SK-N-SH (cell line): ENCODE data around the gene RNF146. TPM values are rescaled to one million over a fixed set of nuclear protein-coding genes. Genes with fewer than 3 reads are reported as not detected.

Source experiments
- CTCF ChIA-PET: fragments of 300-600, 350-600 bp; formaldehyde crosslinking; extraction: SDS; loops from one replicate; lab custom pipeline; 2021; lab: Yijun Ruan, JAX
- POLR2A ChIA-PET: fragments of 350-600 bp; sonication (Branson Sonifier 250); formaldehyde crosslinking; extraction: SDS; loops from one replicate; lab custom pipeline; 2020; ENCODE audit warnings: antibody characterized with exemption, inconsistent platforms; lab: Yijun Ruan, JAX
- DNase-seq: peaks from one replicate; pipeline ENCODE4 v3.0.0; 2012
- H2AFZ ChIP-seq: fragments of 200-600 bp; sonication (generic); 2 replicates; pipeline ENCODE4 v1.8.1; 2016; ENCODE audit warnings: antibody characterized with exemption, mild to moderate bottlenecking, low read depth
- H3F3A ChIP-seq: fragments of 200-600 bp; sonication (generic); replicated peaks from 2 replicates; pipeline ENCODE3; 2016; ENCODE audit warnings: antibody characterized with exemption, mild to moderate bottlenecking; ENCODE audit not compliant: insufficient read depth
- H3K27ac ChIP-seq, 2 experiments: fragments of 200-500 bp in 1 of 2; fragments of 200-600 bp in 1 of 2; sonication (Bioruptor generic) in 1 of 2; sonication (generic), shearing (Covaris generic) in 1 of 2; 2 replicates each; pipeline versions ENCODE4 v1.5.1 to v1.6.1; 2014 to 2016; ENCODE audit warnings: low read depth in 2 of 2, inconsistent platforms in 1 of 2, low read length in 1 of 2, mild to moderate bottlenecking in 1 of 2, mixed read lengths in 1 of 2
- H3K27me3 ChIP-seq: fragments of 200-600 bp; sonication (generic), shearing (Covaris generic); 2 replicates; pipeline ENCODE4 v1.6.1; 2016; ENCODE audit warnings: mixed run types; ENCODE audit not compliant: insufficient read depth
- H3K36me3 ChIP-seq, 2 experiments: fragments of 200-500 bp in 1 of 2; fragments of 200-600 bp in 1 of 2; sonication (Bioruptor generic) in 1 of 2; sonication (generic) in 1 of 2; replicated peaks in 1 of 2; 2 replicates each; pipeline versions ENCODE3 to v1.5.1; 2014 to 2016; ENCODE audit warnings: low read length in 1 of 2, mild to moderate bottlenecking in 1 of 2; ENCODE audit not compliant: insufficient read depth in 2 of 2, control insufficient read depth in 1 of 2
- H3K4me1 ChIP-seq, 2 experiments: fragments of 200-500 bp in 1 of 2; fragments of 200-600 bp in 1 of 2; sonication (Bioruptor generic) in 1 of 2; sonication (generic), shearing (Covaris generic) in 1 of 2; 2 replicates each; pipeline versions ENCODE4 v1.5.1 to v1.6.1; 2014 to 2016; ENCODE audit warnings: low read depth in 1 of 2, low read length in 1 of 2, mixed run types in 1 of 2; ENCODE audit not compliant: insufficient read depth in 2 of 2, control insufficient read depth in 1 of 2
- H3K4me2 ChIP-seq: fragments of 200-600 bp; sonication (generic), shearing (Covaris generic); 2 replicates; pipeline ENCODE4 v1.6.1; 2017; ENCODE audit warnings: mixed run types
- H3K4me3 ChIP-seq, 2 experiments: fragments of 200-500 bp in 1 of 2; fragments of 200-600 bp in 1 of 2; sonication (Bioruptor generic) in 1 of 2; sonication (generic), shearing (Covaris generic) in 1 of 2; 2 replicates each; pipeline versions ENCODE4 v1.5.1 to v1.8.1; 2014 to 2016; ENCODE audit warnings: low read depth in 2 of 2, inconsistent platforms in 1 of 2, low read length in 1 of 2, mild to moderate bottlenecking in 1 of 2, mixed read lengths in 1 of 2, moderate library complexity in 1 of 2
- H3K79me2 ChIP-seq: fragments of 200-600 bp; sonication (generic); 2 replicates; pipeline ENCODE4 v1.8.1; 2017; ENCODE audit warnings: mild to moderate bottlenecking; ENCODE audit not compliant: insufficient read depth
- H3K9ac ChIP-seq: fragments of 200-600 bp; sonication (generic); 2 replicates; pipeline ENCODE4 v1.6.1; 2017; ENCODE audit warnings: mixed run types
- H3K9me2 ChIP-seq: fragments of 200-600 bp; sonication (generic); 2 replicates; pipeline ENCODE4 v1.6.1; 2017; ENCODE audit warnings: mixed run types
- H3K9me3 ChIP-seq: fragments of 200-600 bp; sonication (generic); 2 replicates; pipeline ENCODE4 v1.6.1; 2017; ENCODE audit warnings: mixed run types, mild to moderate bottlenecking, moderate library complexity
- H4K20me1 ChIP-seq: fragments of 200-600 bp; sonication (generic); 2 replicates; pipeline ENCODE4 v1.6.1; 2017; ENCODE audit warnings: mild to moderate bottlenecking, mixed run types; ENCODE audit not compliant: insufficient read depth
- CHD2 ChIP-seq: fragments of 150-350 bp; IDR thresholded peaks from 2 replicates; pipeline ENCODE4 v1.6.1; 2018; ENCODE audit warnings: low read length; ENCODE audit not compliant: partially characterized antibody
- CTCF ChIP-seq: fragments of 200-600 bp; sonication (generic); IDR thresholded peaks from 2 replicates; pipeline ENCODE4 v1.6.1; 2017; ENCODE audit warnings: antibody characterized with exemption, mild to moderate bottlenecking, moderate library complexity
- EP300 ChIP-seq, 2 experiments: IDR thresholded peaks; 2 replicates each; pipeline versions ENCODE4 v1.4.0 to v1.6.1; 2012; ENCODE audit warnings: borderline replicate concordance in 1 of 2, low read depth in 1 of 2, low read length in 1 of 2
- EZH2phosphoT487 ChIP-seq: fragments of 200-600 bp; sonication (generic); IDR thresholded peaks from 2 replicates; pipeline ENCODE4 v1.6.1; 2017; ENCODE audit warnings: low read depth, mixed run types, mild to moderate bottlenecking, antibody characterized with exemption, moderate library complexity, borderline replicate concordance
- FOSL2 ChIP-seq: IDR thresholded peaks from 2 replicates; pipeline ENCODE4 v1.4.0; 2012; ENCODE audit warnings: low read depth, mild to moderate bottlenecking, moderate library complexity, borderline replicate concordance
- GABPA ChIP-seq: IDR thresholded peaks from 2 replicates; pipeline ENCODE4 v1.4.0; 2012; ENCODE audit warnings: low read depth, mild to moderate bottlenecking
- MAX ChIP-seq: IDR thresholded peaks from 2 replicates; pipeline ENCODE4 v1.4.0; 2012; ENCODE audit warnings: low read depth
- MEF2A ChIP-seq: IDR thresholded peaks from 2 replicates; pipeline ENCODE4 v1.4.0; 2012; ENCODE audit warnings: low read depth, borderline replicate concordance
- MXI1 ChIP-seq: IDR thresholded peaks from 2 replicates; pipeline ENCODE4 v1.6.1; 2012; ENCODE audit warnings: mild to moderate bottlenecking, low read depth, low read length, improper control_type of control experiment
- NFIC ChIP-seq: IDR thresholded peaks from 2 replicates; pipeline ENCODE4 v1.4.0; 2012; ENCODE audit warnings: borderline replicate concordance
- NRF1 ChIP-seq: IDR thresholded peaks from 2 replicates; pipeline ENCODE4 v1.6.1; 2012; ENCODE audit warnings: low read depth, mild to moderate bottlenecking, low read length
- POLR2AphosphoS5 ChIP-seq: IDR thresholded peaks from 2 replicates; pipeline ENCODE4 v1.6.1; 2012; ENCODE audit warnings: low read depth, low read length
- RCOR1 ChIP-seq: fragments of 150-350 bp; IDR thresholded peaks from 2 replicates; pipeline ENCODE4 v1.6.1; 2017; ENCODE audit warnings: antibody characterized with exemption, low read length
- RFX5 ChIP-seq: IDR thresholded peaks from 2 replicates; pipeline ENCODE4 v1.6.1; 2012; ENCODE audit warnings: mild to moderate bottlenecking, improper control_type of control experiment, low read length
- RXRA ChIP-seq: IDR thresholded peaks from 2 replicates; pipeline ENCODE4 v1.4.0; 2012; ENCODE audit warnings: low read depth, mild to moderate bottlenecking, borderline replicate concordance
- TAF1 ChIP-seq: IDR thresholded peaks from 2 replicates; pipeline ENCODE4 v1.6.1; 2012; ENCODE audit warnings: low read depth, mild to moderate bottlenecking, low read length, moderate library complexity, borderline replicate concordance
- YY1 ChIP-seq: IDR thresholded peaks from 2 replicates; pipeline ENCODE4 v1.4.0; 2012; ENCODE audit warnings: low read depth, mild to moderate bottlenecking
- WGBS: methylation state at CpG from one replicate; pipeline ENCODE4 v1.1.6; 2017; ENCODE audit warnings: low lambda C conversion rate; 5-methylcytosine and 5-hydroxymethylcytosine counted together
- polyA plus RNA-seq, 3 experiments: library from polyadenylated mRNA; depleted of rRNA; stranded (reverse); fragments of >200 nt; gene quantifications; 2 replicates each; pipeline ENCODE4 v1.2.3, GENCODE V29; 2012
- TF ChIP-seq, protein P1 (sequence below): fragments of 150-350 bp; IDR thresholded peaks from 2 replicates; pipeline ENCODE4 v1.6.1; 2017; ENCODE audit warnings: antibody characterized with exemption, low read length, low read depth, borderline replicate concordance
- TF ChIP-seq, protein P2 (sequence below): IDR thresholded peaks from 2 replicates; pipeline ENCODE4 v1.4.0; 2012; ENCODE audit warnings: low read depth, borderline replicate concordance

The RNF146 gene
- polyA plus RNA-seq, 1 of the 3 experiments (the other 2 are of a cell fraction): 29.2 TPM

- H3K9me2 ChIP-seq: no peaks in the 10 kb centered on the region
- no peak overlapping the region for H3K4me3 ChIP-seq
- WGBS: 12% methylated on average over 4 of the region's 4 CpGs
- no peak overlapping the region for H3K9ac ChIP-seq
- peaks cover 6% of the 10 kb centered on the region for H3K27me3 ChIP-seq
- no peak overlapping the region for H3K27ac ChIP-seq
- no peak for DNase-seq
- H3K9me3 ChIP-seq: no peaks in the 10 kb centered on the region
- POLR2A ChIA-PET: no interaction called here
- no peak overlapping the region for H3K4me2 ChIP-seq
- no peaks in the 10 kb centered on the region for H3K4me1 ChIP-seq
- no peaks in the 10 kb centered on the region for H3F3A ChIP-seq
- H3K79me2 ChIP-seq: no peaks in the 10 kb centered on the region
- no peaks in the 10 kb centered on the region for H4K20me1 ChIP-seq
- H2AFZ ChIP-seq: no peak overlapping the region
- TF ChIP-seq, protein P1, sequence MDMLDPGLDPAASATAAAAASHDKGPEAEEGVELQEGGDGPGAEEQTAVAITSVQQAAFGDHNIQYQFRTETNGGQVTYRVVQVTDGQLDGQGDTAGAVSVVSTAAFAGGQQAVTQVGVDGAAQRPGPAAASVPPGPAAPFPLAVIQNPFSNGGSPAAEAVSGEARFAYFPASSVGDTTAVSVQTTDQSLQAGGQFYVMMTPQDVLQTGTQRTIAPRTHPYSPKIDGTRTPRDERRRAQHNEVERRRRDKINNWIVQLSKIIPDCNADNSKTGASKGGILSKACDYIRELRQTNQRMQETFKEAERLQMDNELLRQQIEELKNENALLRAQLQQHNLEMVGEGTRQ: no peak
- no peak for TF ChIP-seq EP300 (IDR thresholded peaks at IDR 0.05; ENCODE audit: borderline replicate concordance in 1 of 2, low read depth in 1 of 2, low read length in 1 of 2)
- no peak for TF ChIP-seq POLR2AphosphoS5
- no peak for TF ChIP-seq NRF1
- TF ChIP-seq YY1: no peak
- no peak for TF ChIP-seq RXRA
- TF ChIP-seq TAF1: no peak
- no peak for TF ChIP-seq MEF2A
- no peak for TF ChIP-seq NFIC
- TF ChIP-seq FOSL2: no peak
- TF ChIP-seq CHD2: no peak
- TF ChIP-seq, protein P2, sequence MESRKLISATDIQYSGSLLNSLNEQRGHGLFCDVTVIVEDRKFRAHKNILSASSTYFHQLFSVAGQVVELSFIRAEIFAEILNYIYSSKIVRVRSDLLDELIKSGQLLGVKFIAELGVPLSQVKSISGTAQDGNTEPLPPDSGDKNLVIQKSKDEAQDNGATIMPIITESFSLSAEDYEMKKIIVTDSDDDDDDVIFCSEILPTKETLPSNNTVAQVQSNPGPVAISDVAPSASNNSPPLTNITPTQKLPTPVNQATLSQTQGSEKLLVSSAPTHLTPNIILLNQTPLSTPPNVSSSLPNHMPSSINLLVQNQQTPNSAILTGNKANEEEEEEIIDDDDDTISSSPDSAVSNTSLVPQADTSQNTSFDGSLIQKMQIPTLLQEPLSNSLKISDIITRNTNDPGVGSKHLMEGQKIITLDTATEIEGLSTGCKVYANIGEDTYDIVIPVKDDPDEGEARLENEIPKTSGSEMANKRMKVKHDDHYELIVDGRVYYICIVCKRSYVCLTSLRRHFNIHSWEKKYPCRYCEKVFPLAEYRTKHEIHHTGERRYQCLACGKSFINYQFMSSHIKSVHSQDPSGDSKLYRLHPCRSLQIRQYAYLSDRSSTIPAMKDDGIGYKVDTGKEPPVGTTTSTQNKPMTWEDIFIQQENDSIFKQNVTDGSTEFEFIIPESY: no peak
- TF ChIP-seq CTCF: no peak
- TF ChIP-seq GABPA: no peak
- no peak for TF ChIP-seq RFX5
- TF ChIP-seq EZH2phosphoT487: no peak
- no peak for TF ChIP-seq RCOR1
- TF ChIP-seq MAX: no peak
- no peak for TF ChIP-seq MXI1
- CTCF ChIA-PET: no interaction called here
- H3K36me3 ChIP-seq: no peaks in the 10 kb centered on the region
These were observed 45.5 kb upstream of the RNF146 start for GRCh38 chr6:127221201-127221600.
